ENCODE measurements around the gene PKHD1. TPM values are rescaled to one million over a fixed set of nuclear protein-coding genes. Genes with fewer than 3 reads are reported as not detected.

Gene PKHD1
- total RNA-seq, 1 experiment from 2014 or later, result 0.09 TPM

- H3K79me2 ChIP-seq (ENCODE audit: insufficient read depth, low read length), result no peaks in the 10 kb centered on the region
- no peaks in the 10 kb centered on the region for H3K79me1 ChIP-seq (ENCODE audit: insufficient read depth, low read depth, low read length, poor library complexity, severe bottlenecking)
- no peak overlapping the region for H3K4me3 Mint-ChIP-seq
- no peak overlapping the region for H3K4me2 ChIP-seq (ENCODE audit: insufficient read depth, insufficient read length, low read length)
- no peaks in the 10 kb centered on the region for H3K9me3 Mint-ChIP-seq
- no peaks in the 10 kb centered on the region for H3K36me3 Mint-ChIP-seq (ENCODE audit: insufficient read depth in 1 of 3, low read depth in 3 of 3)
- no peaks in the 10 kb centered on the region for H3K23me2 ChIP-seq (ENCODE audit: insufficient read length, low read depth, low read length, poor library complexity, severe bottlenecking)
- H3K9ac ChIP-seq (ENCODE audit: extremely low read depth, insufficient read length, low read length), result no peak overlapping the region
- no peak overlapping the region for H3T11ph ChIP-seq (ENCODE audit: low read length)
- no peak overlapping the region for H3K23ac ChIP-seq (ENCODE audit: insufficient read length, low read depth, low read length)
- TF ChIP-seq CTCF (conservative IDR thresholded peaks at IDR 0.05), result no peak
- H2BK5ac ChIP-seq (ENCODE audit: insufficient read length, low read length), result no peak overlapping the region
- no peak overlapping the region for H2AK5ac ChIP-seq (ENCODE audit: insufficient read length, low read length)
- 0 out of 2 replicates have a peak overlapping the region, but pooled peaks have one; percentile 30 for H3K14ac ChIP-seq (ENCODE audit: insufficient read depth, low read length)
- H4K91ac ChIP-seq (ENCODE audit: insufficient read length, low read depth, low read length), result no peak overlapping the region
- DNase-seq, result no peak
- H4K5ac ChIP-seq (ENCODE audit: insufficient read length, low read depth, low read length), result no peak overlapping the region
- no peaks in the 10 kb centered on the region for H3K27me3 Mint-ChIP-seq (ENCODE audit: low read depth)
- H3K27ac ChIP-seq (ENCODE audit: insufficient read length, low read depth, low read length), result no peak overlapping the region
- no peak overlapping the region for H3K18ac ChIP-seq (ENCODE audit: insufficient read length, low read depth, low read length)
- H4K8ac ChIP-seq (replicated peaks; ENCODE audit: insufficient read length, low read depth, low read length), result no peak overlapping the region
- H3K9me3 ChIP-seq (ENCODE audit: control insufficient read depth, low read depth, low read length), result no peaks in the 10 kb centered on the region
- WGBS (ENCODE audit: extremely low coverage, insufficient read length, low lambda C conversion rate), result no CpG with 5 or more reads among the region's 2 CpGs
- H2BK12ac ChIP-seq (ENCODE audit: insufficient read length, low read depth, low read length), result no peak overlapping the region
- H3K27me3 ChIP-seq (ENCODE audit: insufficient read depth, low read length), result no peaks in the 10 kb centered on the region
- H3K4me1 Mint-ChIP-seq, result peaks cover 13% of the 10 kb centered on the region in 2 experiments
- no peak overlapping the region for H2BK120ac ChIP-seq (ENCODE audit: low read depth, low read length, poor library complexity, severe bottlenecking)
- no peak overlapping the region for H2BK15ac ChIP-seq (ENCODE audit: low read depth, low read length)
- H2AFZ ChIP-seq (ENCODE audit: low read length), result no peak overlapping the region
- H3K4ac ChIP-seq (ENCODE audit: low read depth, low read length), result no peak overlapping the region
- no peaks in the 10 kb centered on the region for H4K20me1 ChIP-seq (ENCODE audit: control insufficient read depth, insufficient read depth, insufficient read length)
- H2BK20ac ChIP-seq (ENCODE audit: low read depth, low read length, poor library complexity, severe bottlenecking), result no peak overlapping the region
- peaks cover 2% of the 10 kb centered on the region; the same call in 1 of the 2 replicates for H3K4me1 ChIP-seq (ENCODE audit: insufficient read depth, low read length)
- peak overlapping the region in 1 of 3 experiments; percentile 62; a peak in 1 of 7 replicates for H3K27ac Mint-ChIP-seq
- no peak overlapping the region for H3K56ac ChIP-seq (ENCODE audit: insufficient read length, low read depth, low read length)
Observed at GRCh38 chr6:51743999-51744398, 343.4 kb downstream of the PKHD1 start.
